ENCODE measurements around the gene HIVEP2.

HIVEP2 gene

DNA sequence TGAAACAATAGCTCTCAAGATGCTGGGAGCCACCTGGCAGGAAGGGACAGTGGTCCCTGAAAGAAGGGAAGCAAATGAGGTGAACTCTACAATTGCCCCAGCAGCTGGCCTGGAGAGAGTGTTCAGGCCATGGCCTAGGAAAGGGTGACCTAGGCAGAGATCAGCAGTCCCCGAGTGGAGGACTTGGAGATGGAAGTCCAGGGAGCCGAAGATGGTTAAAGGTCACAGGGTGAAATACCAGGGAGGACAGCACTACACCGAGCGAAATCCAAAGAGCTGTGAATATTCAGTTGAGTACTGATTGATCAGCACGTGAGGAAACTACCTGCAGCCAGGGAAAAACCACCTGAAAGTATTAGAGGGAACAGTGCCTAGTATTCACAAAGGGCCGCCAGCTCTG is 133.1 kb downstream of the HIVEP2 start:
- no peak overlapping the region for H3K4me3 ChIP-seq (ENCODE audit: insufficient read length, low read depth)
- H3K27me3 ChIP-seq (ENCODE audit: insufficient read depth, insufficient read length): no peaks in the 10 kb centered on the region
- no peaks in the 10 kb centered on the region for H3K36me3 ChIP-seq (ENCODE audit: insufficient read depth, insufficient read length, low read length)
- no peak for TF ChIP-seq ZNF274 (IDR thresholded peaks at IDR 0.05; ENCODE audit: low read depth, low read length)
- TF ChIP-seq SUZ12 (IDR thresholded peaks at IDR 0.05; ENCODE audit: extremely low read depth, insufficient read depth, insufficient read length): no peak
- TF ChIP-seq YY1 (IDR thresholded peaks at IDR 0.05; ENCODE audit: insufficient read depth, insufficient read length): no peak
- H3K9ac ChIP-seq (ENCODE audit: insufficient read length, low read depth): no peak overlapping the region
- H3K9me3 ChIP-seq (ENCODE audit: insufficient read depth, low read length): no peaks in the 10 kb centered on the region
- no peak for DNase-seq (ENCODE audit: low read depth, low spot score)
- no peaks in the 10 kb centered on the region for H3K4me1 ChIP-seq (ENCODE audit: insufficient read depth, insufficient read length)

DNA sequence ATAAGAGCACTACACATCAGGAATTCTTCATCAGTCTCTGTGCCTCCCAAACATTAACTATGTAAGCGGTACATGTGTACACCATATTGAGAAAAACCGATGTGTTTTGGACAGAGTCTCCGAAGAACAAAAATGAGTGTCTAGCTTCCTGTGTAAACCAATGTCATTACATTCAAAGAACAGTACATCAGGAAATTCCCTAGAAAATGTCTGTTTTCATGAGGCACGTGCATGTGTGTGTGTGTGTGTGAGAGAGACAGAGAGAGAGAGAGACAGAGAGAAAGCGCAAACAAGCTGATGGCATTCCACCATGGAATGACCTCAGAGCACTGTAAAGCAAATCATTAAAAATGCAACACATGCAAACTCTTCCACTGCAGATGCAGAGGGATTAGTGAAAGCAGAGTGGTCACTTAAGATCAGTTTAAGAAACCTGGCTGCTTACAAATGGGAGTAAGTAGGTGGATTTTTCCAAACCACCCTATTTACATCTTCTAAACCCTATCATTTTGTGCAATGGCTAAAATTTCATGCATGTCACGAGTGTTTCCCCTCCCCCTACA is 133.9 kb downstream of the HIVEP2 start:
- Histone ChIP-seq H3K4me1 (ENCODE audit: insufficient read depth, insufficient read length) (no peaks in the 10 kb centered on the region), H3K4me3 (ENCODE audit: insufficient read length, low read depth) (no peak overlapping the region), H3K9me3 (ENCODE audit: insufficient read depth, low read length) (no peaks in the 10 kb centered on the region), H3K9ac (ENCODE audit: insufficient read length, low read depth) (no peak overlapping the region), H3K27me3 (ENCODE audit: insufficient read depth, insufficient read length) (no peaks in the 10 kb centered on the region), H3K36me3 (ENCODE audit: insufficient read depth, insufficient read length, low read length) (no peaks in the 10 kb centered on the region)
- no peak for TF ChIP-seq YY1 (IDR thresholded peaks at IDR 0.05; ENCODE audit: insufficient read depth, insufficient read length)
- no peak for TF ChIP-seq ZNF274 (IDR thresholded peaks at IDR 0.05; ENCODE audit: low read depth, low read length)
- TF ChIP-seq SUZ12 (IDR thresholded peaks at IDR 0.05; ENCODE audit: extremely low read depth, insufficient read depth, insufficient read length): no peak
- no peak for DNase-seq (ENCODE audit: low read depth, low spot score)

DNA sequence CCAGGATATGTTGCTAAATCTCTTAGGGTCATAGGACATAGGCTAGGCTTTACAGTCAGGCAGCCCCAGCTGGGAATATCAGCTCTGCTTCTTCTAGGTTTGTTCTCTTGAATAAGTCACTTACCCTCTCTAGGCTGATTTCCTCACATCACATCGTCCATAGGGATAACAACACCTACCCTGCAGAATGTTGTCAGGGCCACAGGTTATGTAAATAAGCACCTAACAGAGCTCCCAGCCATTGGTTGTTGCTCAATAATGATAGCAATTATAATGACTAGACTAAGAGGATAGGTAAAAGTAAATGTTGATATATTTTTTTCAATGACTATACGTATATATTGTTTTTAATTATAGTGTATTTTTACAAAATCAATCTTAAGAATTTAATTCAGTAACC is 135.0 kb downstream of the HIVEP2 start:
- H3K9me3 ChIP-seq (ENCODE audit: insufficient read depth, low read length): no peaks in the 10 kb centered on the region
- H3K4me3 ChIP-seq (ENCODE audit: insufficient read length, low read depth): no peak overlapping the region
- H3K36me3 ChIP-seq (ENCODE audit: insufficient read depth, insufficient read length, low read length): no peaks in the 10 kb centered on the region
- no peak overlapping the region for H3K9ac ChIP-seq (ENCODE audit: insufficient read length, low read depth)
- TF ChIP-seq SUZ12 (IDR thresholded peaks at IDR 0.05; ENCODE audit: extremely low read depth, insufficient read depth, insufficient read length): no peak
- no peak for TF ChIP-seq ZNF274 (IDR thresholded peaks at IDR 0.05; ENCODE audit: low read depth, low read length)
- TF ChIP-seq YY1 (IDR thresholded peaks at IDR 0.05; ENCODE audit: insufficient read depth, insufficient read length): no peak
- no peaks in the 10 kb centered on the region for H3K27me3 ChIP-seq (ENCODE audit: insufficient read depth, insufficient read length)
- H3K4me1 ChIP-seq (ENCODE audit: insufficient read depth, insufficient read length): no peaks in the 10 kb centered on the region
- DNase-seq (ENCODE audit: low read depth, low spot score): no peak

DNA sequence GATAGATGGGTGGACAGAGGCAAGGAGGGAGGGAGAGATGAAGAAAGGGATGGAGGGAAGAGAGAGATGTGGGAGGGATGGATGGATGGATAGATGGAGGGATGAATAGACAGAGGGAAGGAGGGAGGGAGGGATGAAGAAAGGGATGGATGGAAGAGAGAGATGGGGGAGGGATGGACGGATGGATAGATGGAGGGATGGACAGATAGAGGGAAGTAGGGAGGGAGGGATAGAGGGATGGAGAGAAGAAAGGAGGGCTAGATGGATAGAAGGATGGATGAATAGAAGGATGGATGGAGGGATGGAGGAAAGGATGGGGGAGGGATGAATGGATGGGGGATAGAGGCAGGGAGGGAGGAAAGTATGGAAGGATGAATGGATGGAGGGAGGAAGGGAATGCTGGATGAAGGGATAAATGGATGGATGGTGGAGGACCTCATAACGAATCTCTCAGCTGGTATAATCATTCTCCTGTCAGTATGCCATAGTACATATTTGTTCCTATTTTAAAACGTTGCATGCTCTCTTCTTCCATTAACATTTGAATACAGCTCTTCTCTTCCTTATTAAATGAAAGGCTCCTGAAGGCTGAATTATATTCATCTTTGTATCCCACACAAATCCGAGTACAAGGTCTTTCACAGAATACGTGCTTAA is 136.4 kb downstream of the HIVEP2 start:
- Histone ChIP-seq H3K4me1 (ENCODE audit: insufficient read depth, insufficient read length) (no peaks in the 10 kb centered on the region), H3K9ac (ENCODE audit: insufficient read length, low read depth) (no peak overlapping the region), H3K27me3 (ENCODE audit: insufficient read depth, insufficient read length) (no peaks in the 10 kb centered on the region), H3K9me3 (ENCODE audit: insufficient read depth, low read length) (no peaks in the 10 kb centered on the region), H3K4me3 (ENCODE audit: insufficient read length, low read depth) (no peak overlapping the region), H3K36me3 (ENCODE audit: insufficient read depth, insufficient read length, low read length) (no peaks in the 10 kb centered on the region)
- no peak for DNase-seq (ENCODE audit: low read depth, low spot score)
- TF ChIP-seq ZNF274 (IDR thresholded peaks at IDR 0.05; ENCODE audit: low read depth, low read length): no peak

DNA sequence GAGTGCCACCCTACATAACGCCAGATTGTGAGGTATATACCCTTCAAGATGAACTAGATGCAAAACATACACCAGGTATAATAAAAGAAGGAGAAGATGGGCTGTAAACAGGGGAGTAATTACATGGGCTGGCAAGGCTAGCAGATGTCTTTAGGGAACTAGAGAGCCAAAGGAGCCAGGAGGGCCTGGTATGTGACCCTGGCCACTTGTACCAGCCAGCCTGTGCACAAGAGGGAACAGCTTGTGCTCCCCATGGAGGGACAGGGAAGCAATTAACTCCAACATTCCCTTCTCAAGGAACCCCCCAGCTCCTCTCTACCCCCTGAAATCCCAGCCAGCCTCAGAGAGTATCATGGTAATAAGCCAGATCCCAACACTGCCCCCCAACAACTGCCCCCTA is 139.9 kb downstream of the HIVEP2 start:
- H3K9ac ChIP-seq (ENCODE audit: insufficient read length, low read depth): no peak overlapping the region
- H3K4me3 ChIP-seq (ENCODE audit: insufficient read length, low read depth): no peak overlapping the region
- DNase-seq (ENCODE audit: low read depth, low spot score): no peak
- H3K9me3 ChIP-seq (ENCODE audit: insufficient read depth, low read length): no peaks in the 10 kb centered on the region
- H3K4me1 ChIP-seq (ENCODE audit: insufficient read depth, insufficient read length): no peaks in the 10 kb centered on the region
- no peaks in the 10 kb centered on the region for H3K36me3 ChIP-seq (ENCODE audit: insufficient read depth, insufficient read length, low read length)
- H3K27me3 ChIP-seq (ENCODE audit: insufficient read depth, insufficient read length): no peaks in the 10 kb centered on the region
- TF ChIP-seq ZNF274 (IDR thresholded peaks at IDR 0.05; ENCODE audit: low read depth, low read length): no peak
- TF ChIP-seq YY1 (IDR thresholded peaks at IDR 0.05; ENCODE audit: insufficient read depth, insufficient read length): no peak

DNA sequence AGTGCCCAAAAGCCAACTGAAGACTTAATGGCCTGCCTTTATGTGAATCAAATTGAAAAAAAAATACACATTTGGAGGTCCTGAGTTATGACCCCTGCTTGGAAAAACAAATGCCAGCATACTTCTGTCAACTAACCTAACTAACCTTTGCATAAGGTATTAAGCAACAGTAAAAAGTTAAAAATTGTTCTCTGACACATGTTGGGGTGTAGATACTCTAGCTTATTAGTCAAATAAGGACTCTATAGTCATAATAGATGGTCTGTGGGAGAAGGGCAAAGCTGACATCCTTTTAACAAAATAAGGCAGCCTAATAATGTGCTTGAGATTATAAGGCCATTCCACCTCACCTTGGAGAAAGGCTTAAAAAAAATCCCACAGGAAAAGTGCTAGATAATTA is 140.5 kb downstream of the HIVEP2 start:
- H3K4me3 ChIP-seq (ENCODE audit: insufficient read length, low read depth): no peak overlapping the region
- no peaks in the 10 kb centered on the region for H3K9me3 ChIP-seq (ENCODE audit: insufficient read depth, low read length)
- TF ChIP-seq ZNF274 (IDR thresholded peaks at IDR 0.05; ENCODE audit: low read depth, low read length) (no peak), SUZ12 (IDR thresholded peaks at IDR 0.05; ENCODE audit: extremely low read depth, insufficient read depth, insufficient read length) (no peak), YY1 (IDR thresholded peaks at IDR 0.05; ENCODE audit: insufficient read depth, insufficient read length) (no peak)
- no peak overlapping the region for H3K9ac ChIP-seq (ENCODE audit: insufficient read length, low read depth)
- no peaks in the 10 kb centered on the region for H3K36me3 ChIP-seq (ENCODE audit: insufficient read depth, insufficient read length, low read length)
- no peaks in the 10 kb centered on the region for H3K4me1 ChIP-seq (ENCODE audit: insufficient read depth, insufficient read length)
- no peak for DNase-seq (ENCODE audit: low read depth, low spot score)
- no peaks in the 10 kb centered on the region for H3K27me3 ChIP-seq (ENCODE audit: insufficient read depth, insufficient read length)

DNA sequence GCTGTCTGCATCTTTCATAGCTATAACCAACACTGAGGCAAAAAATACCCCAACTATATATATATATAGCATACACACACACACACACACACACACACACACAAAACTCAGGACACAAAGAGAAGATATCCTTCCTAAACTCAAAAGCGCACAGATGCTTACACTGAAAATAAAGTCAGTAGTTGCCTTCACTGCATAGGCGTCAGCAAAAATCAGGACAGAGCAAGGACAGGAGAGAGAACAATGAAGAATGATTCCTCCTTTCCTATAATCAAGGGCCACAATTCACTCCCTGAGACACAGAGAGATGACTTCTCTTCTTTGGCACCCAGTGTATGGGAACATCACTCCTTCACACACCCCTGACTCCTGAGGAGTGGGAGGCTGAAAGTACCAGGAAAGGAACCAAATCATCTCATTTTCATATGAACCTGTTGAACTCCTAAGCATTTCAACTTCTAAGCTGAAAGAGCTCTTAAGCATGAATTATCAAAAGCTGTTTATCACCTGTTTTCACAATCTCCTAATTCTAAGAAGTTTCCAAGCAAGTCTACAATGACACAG is 141.4 kb downstream of the HIVEP2 start:
- no peaks in the 10 kb centered on the region for H3K36me3 ChIP-seq (ENCODE audit: insufficient read depth, insufficient read length, low read length)
- no peak for TF ChIP-seq SUZ12 (IDR thresholded peaks at IDR 0.05; ENCODE audit: extremely low read depth, insufficient read depth, insufficient read length)
- TF ChIP-seq ZNF274 (IDR thresholded peaks at IDR 0.05; ENCODE audit: low read depth, low read length): no peak
- DNase-seq (ENCODE audit: low read depth, low spot score): no peak
- H3K9me3 ChIP-seq (ENCODE audit: insufficient read depth, low read length): no peaks in the 10 kb centered on the region
- H3K27me3 ChIP-seq (ENCODE audit: insufficient read depth, insufficient read length): no peaks in the 10 kb centered on the region
- no peak overlapping the region for H3K9ac ChIP-seq (ENCODE audit: insufficient read length, low read depth)
- no peaks in the 10 kb centered on the region for H3K4me1 ChIP-seq (ENCODE audit: insufficient read depth, insufficient read length)
- no peak overlapping the region for H3K4me3 ChIP-seq (ENCODE audit: insufficient read length, low read depth)
